Spleen (tissue), 11 donors: ENCODE results near the gene PTX4. TPM values are rescaled to one million over a fixed set of nuclear protein-coding genes. Genes with fewer than 3 reads are reported as not detected.
A peak's percentile ranks its signal among the peaks of the same experiment; 100 is the strongest.

ENCODE experiments used
- DNase-seq: peaks from one replicate; pipeline ENCODE4 v3.0.0-alpha.2; 2020
- H3K27ac ChIP-seq, 8 donors: fragments of 200-600 bp; sonication (generic) in 7 of 8; 1 replicate in 4 of 8; 2 replicates in 4 of 8; pipeline versions ENCODE4 v1.5.0 to v1.8.0; 2016 to 2021; ENCODE audit warnings: inconsistent platforms in 4 of 8, mild to moderate bottlenecking in 4 of 8, moderate library complexity in 1 of 8
- H3K27me3 ChIP-seq, 7 donors: fragments of 200-600 bp; sonication (generic) in 6 of 7; replicated peaks in 1 of 7; 1 replicate in 4 of 7; 2 replicates in 3 of 7; pipeline versions ENCODE4 v1.5.0 to v1.8.0; 2016 to 2021; ENCODE audit warnings: inconsistent platforms in 3 of 7, mild to moderate bottlenecking in 1 of 7
- H3K36me3 ChIP-seq, 6 donors: fragments of 200-600 bp; sonication (generic) in 5 of 6; 1 replicate in 4 of 6; 2 replicates in 2 of 6; pipeline versions ENCODE4 v1.5.0 to v1.8.0; 2016 to 2021; ENCODE audit warnings: inconsistent platforms in 2 of 6
- H3K4me1 ChIP-seq, 6 donors: fragments of 200-600 bp; sonication (generic) in 5 of 6; 1 replicate in 3 of 6; 2 replicates in 3 of 6; pipeline versions ENCODE4 v1.5.0 to v1.8.0; 2016 to 2021; ENCODE audit warnings: inconsistent platforms in 3 of 6
- H3K4me3 ChIP-seq, 8 donors: fragments of 200-600 bp; sonication (generic) in 7 of 8; 1 replicate in 4 of 8; 2 replicates in 4 of 8; pipeline versions ENCODE4 v1.5.0 to v1.8.0; 2016 to 2021; ENCODE audit warnings: inconsistent platforms in 4 of 8, mild to moderate bottlenecking in 4 of 8, moderate library complexity in 2 of 8
- H3K9me3 ChIP-seq, 8 donors: fragments of 200-600 bp; sonication (generic) in 7 of 8; 1 replicate in 4 of 8; 2 replicates in 4 of 8; pipeline versions ENCODE4 v1.5.0 to v1.8.0; 2016 to 2021; ENCODE audit warnings: inconsistent platforms in 4 of 8
- CTCF ChIP-seq, 11 experiments: fragments of 200-600 bp in 7 of 11; fragments of 450-650 bp in 4 of 11; sonication (generic) in 4 of 11; IDR thresholded peaks in 8 of 11; conservative IDR thresholded peaks in 3 of 11; 1 replicate in 7 of 11; 2 replicates in 4 of 11; pipeline versions ENCODE4 v1.4.0 to v1.8.0; 2016 to 2021; ENCODE audit warnings: antibody characterized with exemption in 11 of 11, inconsistent platforms in 4 of 11, mild to moderate bottlenecking in 1 of 11
- POLR2A ChIP-seq, 3 donors: fragments of 450-650 bp; IDR thresholded peaks; one replicate each; pipeline ENCODE4 v1.5.1; 2017; ENCODE audit warnings: antibody characterized with exemption in 3 of 3, mild to moderate bottlenecking in 1 of 3
- POLR2AphosphoS5 ChIP-seq, 3 donors: sonication (generic); formaldehyde crosslinking; IDR thresholded peaks; one replicate each; pipeline ENCODE4 v1.5.1; 2017; ENCODE audit warnings: antibody characterized with exemption in 3 of 3
- WGBS, 5 donors: extraction: QIAGEN DNeasy Blood & Tissue Kit in 3 of 5; methylation state at CpG; one replicate each; pipeline versions ENCODE4 v1.1.5 to v1.1.7; 2013 to 2018; 5-methylcytosine and 5-hydroxymethylcytosine counted together
- intact Hi-C: fragments of 100-400 bp; cut with DNase I; formaldehyde crosslinking; loops from one replicate; pipeline ENCODE4 v1.15.0; 2023; ENCODE audit warnings: low total_unique reads
- polyA plus RNA-seq, 3 donors: library from polyadenylated mRNA; stranded (reverse); fragments of 200-250 nt; gene quantifications; one replicate each; pipeline ENCODE4 v1.2.1, GENCODE V29; 2013
- total RNA-seq, 7 donors: library from RNA; depleted of rRNA in 3 of 7; stranded (reverse); fragments of >200 nt in 3 of 7; fragmentation: NEBNext Ultra II Directional in 4 of 7; extraction: Animal tissue kit (Norgen Biotek cat#: 25700) in 4 of 7; gene quantifications; one replicate each; pipeline versions ENCODE4 v1.1.0 to v1.2.1, GENCODE V29; 2016 to 2021
- donor health status: healthy with polysubstance abuse.
- donor health status: DM: no; HTN: no; CAD: no; lungs with moderate emphysema.
- donor health status: DM: no; HTN: no; CAD: no.
- donor health status: Bipolar disorder and iron deficiency.
- donor health status: healthy.
- donor health status: DM: no; HTN: no; CAD: no.
- donor health status: DM: yes; HTN: yes; CAD: no.

PTX4 gene
- total and polyA plus RNA-seq, 10 donors, result 0.03 to 0.85 (median 0.44) TPM; not detected in 3

GRCh38 chr16:1510941-1511351, 22.2 kb upstream of the PTX4 start:
- Histone ChIP-seq H3K27ac (no peak overlapping the region), H3K36me3 (peaks cover 0 to 57% (median 31%) of the 10 kb centered on the region in 6 donors), H3K9me3 (peaks cover 0 to 21% (median 17%) of the 10 kb centered on the region in 8 donors), H3K27me3 (no peaks in the 10 kb centered on the region), H3K4me1 (peaks cover 0 to 48% (median 15%) of the 10 kb centered on the region in 6 donors), H3K4me3 (no peak overlapping the region)
- TF ChIP-seq POLR2A (IDR thresholded peaks at IDR 0.05) (no peak), CTCF (IDR thresholded peaks at IDR 0.05 in 8 of 11, conservative IDR thresholded peaks at IDR 0.05 in 3 of 11) (no peak), POLR2AphosphoS5 (IDR thresholded peaks at IDR 0.05) (no peak)
- intact Hi-C loops, result no loop called here
- DNase-seq, result no peak
- WGBS, 5 donors, result 85 to 96% (median 91%) methylated on average over 4 to 26 of the region's 26 CpGs

GRCh38 chr16:1510272-1510671, 21.5 kb upstream of the PTX4 start:
- Histone ChIP-seq H3K27me3 (no peaks in the 10 kb centered on the region), H3K4me3 (no peak overlapping the region), H3K36me3 (peaks cover 0 to 64% (median 36%) of the 10 kb centered on the region in 6 donors), H3K27ac (peak overlapping the region in 5 of 8 donors; percentile 23 to 57 (median 46)), H3K4me1 (peaks cover 0 to 48% (median 15%) of the 10 kb centered on the region in 6 donors), H3K9me3 (peaks cover 0 to 20% (median 16%) of the 10 kb centered on the region in 8 donors)
- no peak for DNase-seq
- WGBS, 5 donors, result 75 to 89% (median 85%) methylated on average over 9 to 10 of the region's 10 CpGs
- TF ChIP-seq POLR2A (IDR thresholded peaks at IDR 0.05), result no peak
- no peak for TF ChIP-seq POLR2AphosphoS5 (IDR thresholded peaks at IDR 0.05)
- no peak for TF ChIP-seq CTCF (IDR thresholded peaks at IDR 0.05 in 8 of 11, conservative IDR thresholded peaks at IDR 0.05 in 3 of 11)
- intact Hi-C loops, result no loop called here

- Histone ChIP-seq H3K4me3 (no peak overlapping the region), H3K4me1 (peaks cover 0 to 48% (median 15%) of the 10 kb centered on the region in 6 donors), H3K36me3 (peaks cover 0 to 71% (median 36%) of the 10 kb centered on the region in 6 donors), H3K9me3 (peaks cover 0 to 13% (median 8%) of the 10 kb centered on the region in 8 donors), H3K27me3 (no peaks in the 10 kb centered on the region), H3K27ac (peak overlapping the region in 5 of 8 donors; percentile 23 to 57 (median 46))
- intact Hi-C loops, result no loop called here
- TF ChIP-seq POLR2AphosphoS5 (IDR thresholded peaks at IDR 0.05), result peak; percentile 43 to 84 (median 74)
- TF ChIP-seq CTCF (IDR thresholded peaks at IDR 0.05 in 8 of 11, conservative IDR thresholded peaks at IDR 0.05 in 3 of 11), result no peak
- 72 to 91% (median 85%) methylated on average over 22 to 44 of the region's 44 CpGs for WGBS, 5 donors
- peak; percentile 81 for DNase-seq
These were observed 20.8 kb upstream of the PTX4 start for GRCh38 chr16:1509307-1510221.
